ENCODE results near the gene GAB2. TPM values are rescaled to one million over a fixed set of nuclear protein-coding genes. Genes with fewer than 3 reads are reported as not detected.

GAB2 gene
- total and polyA plus RNA-seq, 10 of the 15 experiments (the other 5 are each of a cell fraction or from before 2014, with no cell fraction given), result 0.69 to 12.6 (median 3.8) TPM

DNA sequence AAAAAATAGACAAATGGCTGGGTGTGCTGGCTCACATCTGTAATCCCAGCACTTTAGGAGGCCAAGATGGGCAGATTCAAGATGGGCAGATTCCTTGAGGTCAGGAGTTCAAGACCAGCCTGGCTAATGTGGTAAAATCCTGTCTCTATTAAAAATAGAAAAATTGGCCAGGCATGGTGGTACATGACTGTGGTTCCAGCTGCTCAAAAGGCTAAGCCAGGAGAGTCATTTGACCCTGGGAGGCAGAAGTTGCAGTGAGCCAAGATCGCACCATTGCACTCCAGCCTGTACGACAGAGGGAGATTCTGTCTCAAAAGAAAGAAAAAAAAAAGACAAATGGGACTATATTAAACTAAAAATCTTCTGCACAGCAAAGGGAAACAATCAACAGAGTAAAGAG lies 173.5 kb downstream of the GAB2 start:
- no peak overlapping the region for H3K9ac ChIP-seq (ENCODE audit: control insufficient read depth, insufficient read depth, low read length)
- no peaks in the 10 kb centered on the region for H3K79me2 ChIP-seq (ENCODE audit: control insufficient read depth, insufficient read depth, low read length)
- no peak overlapping the region for H2AFZ ChIP-seq (ENCODE audit: control insufficient read depth, low read depth, low read length)
- no peak overlapping the region for H3K4me2 ChIP-seq (ENCODE audit: control insufficient read depth, insufficient read depth)
- H3K27ac ChIP-seq (ENCODE audit: control insufficient read depth, insufficient read depth), result no peak overlapping the region
- peaks cover 9% of the 10 kb centered on the region; the same call in 2 of the 3 replicates for H3K9me3 ChIP-seq (replicated peaks; ENCODE audit: control insufficient read depth, insufficient read depth, low read length)
- H3K4me1 ChIP-seq (ENCODE audit: control insufficient read depth, insufficient read depth, low read length), result peaks cover 5% of the 10 kb centered on the region
- ChIA-PET RAD21 (ENCODE audit: unreplicated experiment) (interaction anchor here (0.7 kb wide), 1 partner anchor 181 kb away, joined by 4 read pairs; the partner anchor contains the start of gene THRSP), POLR2A (no interaction called here), CTCF (interaction anchor here (0.6 to 1.5 kb wide), 4 partner anchors 16 to 146 kb away, joined by 3 to 6 read pairs (median 4); no protein-coding TSS in a partner anchor), SMC1A (ENCODE audit: uncharacterized antibody, unreplicated experiment) (no interaction called here)
- no peaks in the 10 kb centered on the region for H3K27me3 ChIP-seq (replicated peaks in 1 of 2; ENCODE audit: control insufficient read depth in 2 of 2, insufficient read depth in 2 of 2, low read length in 1 of 2)
- no TSS peak for BruUV-seq (replicated peaks)
- intact Hi-C loops (cut with micrococcal nuclease; ENCODE audit: unreplicated experiment) (no loop called here), in situ Hi-C loops (cut with MboI) (no loop called here)
- H4K20me1 ChIP-seq (ENCODE audit: control insufficient read depth, insufficient read depth), result no peaks in the 10 kb centered on the region
- no peaks in the 10 kb centered on the region for H3K36me3 ChIP-seq (ENCODE audit: control insufficient read depth in 2 of 2, insufficient read depth in 2 of 2, low read length in 1 of 2)
- no peak for TF ChIP-seq ZBED1 (IDR thresholded peaks at IDR 0.05; ENCODE audit: borderline replicate concordance)
- no peak for TF ChIP-seq ZNF207 (IDR thresholded peaks at IDR 0.05; ENCODE audit: borderline replicate concordance)
- no peak for TF ChIP-seq SUPT20H (IDR thresholded peaks at IDR 0.05; ENCODE audit: borderline replicate concordance, control insufficient read depth, low read depth, low read length)
- no peak for TF ChIP-seq SRF (IDR thresholded peaks at IDR 0.05; ENCODE audit: low read depth in 2 of 2, low read length in 2 of 2)
- no peak for TF ChIP-seq HCFC1 (IDR thresholded peaks at IDR 0.05; ENCODE audit: low read length)
- no peak for TF ChIP-seq KDM1A (IDR thresholded peaks at IDR 0.05; ENCODE audit: borderline replicate concordance)
- no peak for TF ChIP-seq ZNF217 (IDR thresholded peaks at IDR 0.05)
- H3K4me3 ChIP-seq, result no peak overlapping the region
- ATAC-seq (no peak), FAIRE-seq (no peak), DNase-seq (ENCODE audit: low read depth, low spot score) (no peak)
- 100% methylated on average over 2 of the region's 2 CpGs for WGBS (ENCODE audit: insufficient coverage, insufficient replicate concordance, low lambda C conversion rate, missing lambda C conversion rate)

DNA sequence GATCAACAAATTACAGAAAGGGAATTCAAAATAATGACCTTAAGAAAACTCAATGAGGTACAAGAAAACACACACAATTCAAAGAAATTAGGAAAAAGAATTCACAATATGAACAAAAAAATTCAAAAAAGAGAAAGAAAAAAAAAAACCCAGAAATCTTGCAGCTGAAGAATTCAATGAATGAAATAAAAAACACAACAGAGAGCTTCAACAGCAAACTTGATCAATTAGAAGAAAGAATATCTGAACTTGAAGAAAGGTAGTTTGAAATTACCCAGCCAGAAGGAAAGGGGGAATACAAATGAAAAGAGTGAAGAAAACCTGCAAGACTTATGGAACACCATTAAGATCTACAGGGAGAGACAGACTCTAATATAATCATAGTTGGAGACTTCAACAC lies 176.1 kb downstream of the GAB2 start:
- Histone ChIP-seq H3K79me2 (ENCODE audit: control insufficient read depth, insufficient read depth, low read length) (no peaks in the 10 kb centered on the region), H3K4me3 (no peak overlapping the region), H3K27me3 (replicated peaks in 1 of 2; ENCODE audit: control insufficient read depth in 2 of 2, insufficient read depth in 2 of 2, low read length in 1 of 2) (no peaks in the 10 kb centered on the region), H3K36me3 (ENCODE audit: control insufficient read depth in 2 of 2, insufficient read depth in 2 of 2, low read length in 1 of 2) (no peaks in the 10 kb centered on the region), H3K9ac (ENCODE audit: control insufficient read depth, insufficient read depth, low read length) (no peak overlapping the region), H3K27ac (ENCODE audit: control insufficient read depth, insufficient read depth) (no peak overlapping the region), H4K20me1 (ENCODE audit: control insufficient read depth, insufficient read depth) (no peaks in the 10 kb centered on the region), H3K4me1 (ENCODE audit: control insufficient read depth, insufficient read depth, low read length) (peaks cover 5% of the 10 kb centered on the region), H3K4me2 (ENCODE audit: control insufficient read depth, insufficient read depth) (no peak overlapping the region), H3K9me3 (replicated peaks; ENCODE audit: control insufficient read depth, insufficient read depth, low read length) (peaks cover 9% of the 10 kb centered on the region; the same call in 2 of the 3 replicates), H2AFZ (ENCODE audit: control insufficient read depth, low read depth, low read length) (no peak overlapping the region)
- BruUV-seq (replicated peaks), result no TSS peak
- FAIRE-seq, result no peak
- ChIA-PET CTCF (interaction anchor here (0.6 to 2.3 kb wide), 2 partner anchors 13 to 125 kb away, joined by 3 to 7 read pairs; no protein-coding TSS in a partner anchor), RAD21 (ENCODE audit: unreplicated experiment) (no interaction called here), SMC1A (ENCODE audit: uncharacterized antibody, unreplicated experiment) (interaction anchor here (0.7 kb wide), 1 partner anchor 217 kb away, joined by 3 read pairs; no protein-coding TSS in a partner anchor), POLR2A (no interaction called here)
- intact Hi-C loops (cut with micrococcal nuclease; ENCODE audit: unreplicated experiment), result no loop called here
- TF ChIP-seq, protein P1, sequence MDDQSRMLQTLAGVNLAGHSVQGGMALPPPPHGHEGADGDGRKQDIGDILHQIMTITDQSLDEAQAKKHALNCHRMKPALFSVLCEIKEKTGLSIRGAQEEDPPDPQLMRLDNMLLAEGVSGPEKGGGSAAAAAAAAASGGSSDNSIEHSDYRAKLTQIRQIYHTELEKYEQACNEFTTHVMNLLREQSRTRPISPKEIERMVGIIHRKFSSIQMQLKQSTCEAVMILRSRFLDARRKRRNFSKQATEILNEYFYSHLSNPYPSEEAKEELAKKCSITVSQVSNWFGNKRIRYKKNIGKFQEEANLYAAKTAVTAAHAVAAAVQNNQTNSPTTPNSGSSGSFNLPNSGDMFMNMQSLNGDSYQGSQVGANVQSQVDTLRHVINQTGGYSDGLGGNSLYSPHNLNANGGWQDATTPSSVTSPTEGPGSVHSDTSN (IDR thresholded peaks at IDR 0.05; ENCODE audit: insufficient replicate concordance, low read depth, low read length), result no peak
- TF ChIP-seq ZNF217 (IDR thresholded peaks at IDR 0.05) (no peak), TCF7 (IDR thresholded peaks at IDR 0.05; ENCODE audit: borderline replicate concordance) (no peak), LARP7 (IDR thresholded peaks at IDR 0.05) (no peak), ZNF274 (IDR thresholded peaks at IDR 0.05; ENCODE audit: insufficient read depth, insufficient read length) (no peak), YY1 (IDR thresholded peaks at IDR 0.05; ENCODE audit: low read depth, low read length) (no peak), NR2C2 (IDR thresholded peaks at IDR 0.05; ENCODE audit: borderline replicate concordance, control insufficient read depth, insufficient read length, low read depth) (no peak)
- TF ChIP-seq, protein P2, sequence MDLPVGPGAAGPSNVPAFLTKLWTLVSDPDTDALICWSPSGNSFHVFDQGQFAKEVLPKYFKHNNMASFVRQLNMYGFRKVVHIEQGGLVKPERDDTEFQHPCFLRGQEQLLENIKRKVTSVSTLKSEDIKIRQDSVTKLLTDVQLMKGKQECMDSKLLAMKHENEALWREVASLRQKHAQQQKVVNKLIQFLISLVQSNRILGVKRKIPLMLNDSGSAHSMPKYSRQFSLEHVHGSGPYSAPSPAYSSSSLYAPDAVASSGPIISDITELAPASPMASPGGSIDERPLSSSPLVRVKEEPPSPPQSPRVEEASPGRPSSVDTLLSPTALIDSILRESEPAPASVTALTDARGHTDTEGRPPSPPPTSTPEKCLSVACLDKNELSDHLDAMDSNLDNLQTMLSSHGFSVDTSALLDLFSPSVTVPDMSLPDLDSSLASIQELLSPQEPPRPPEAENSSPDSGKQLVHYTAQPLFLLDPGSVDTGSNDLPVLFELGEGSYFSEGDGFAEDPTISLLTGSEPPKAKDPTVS (IDR thresholded peaks at IDR 0.05; ENCODE audit: low read depth, low read length), result no peak
- TF ChIP-seq, protein P3, sequence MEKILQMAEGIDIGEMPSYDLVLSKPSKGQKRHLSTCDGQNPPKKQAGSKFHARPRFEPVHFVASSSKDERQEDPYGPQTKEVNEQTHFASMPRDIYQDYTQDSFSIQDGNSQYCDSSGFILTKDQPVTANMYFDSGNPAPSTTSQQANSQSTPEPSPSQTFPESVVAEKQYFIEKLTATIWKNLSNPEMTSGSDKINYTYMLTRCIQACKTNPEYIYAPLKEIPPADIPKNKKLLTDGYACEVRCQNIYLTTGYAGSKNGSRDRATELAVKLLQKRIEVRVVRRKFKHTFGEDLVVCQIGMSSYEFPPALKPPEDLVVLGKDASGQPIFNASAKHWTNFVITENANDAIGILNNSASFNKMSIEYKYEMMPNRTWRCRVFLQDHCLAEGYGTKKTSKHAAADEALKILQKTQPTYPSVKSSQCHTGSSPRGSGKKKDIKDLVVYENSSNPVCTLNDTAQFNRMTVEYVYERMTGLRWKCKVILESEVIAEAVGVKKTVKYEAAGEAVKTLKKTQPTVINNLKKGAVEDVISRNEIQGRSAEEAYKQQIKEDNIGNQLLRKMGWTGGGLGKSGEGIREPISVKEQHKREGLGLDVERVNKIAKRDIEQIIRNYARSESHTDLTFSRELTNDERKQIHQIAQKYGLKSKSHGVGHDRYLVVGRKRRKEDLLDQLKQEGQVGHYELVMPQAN (conservative IDR thresholded peaks at IDR 0.05), result no peak
- DNase-seq (ENCODE audit: low read depth, low spot score), result no peak
- in situ Hi-C loops (cut with MboI), result no loop called here
- ATAC-seq, result no peak
